ENCODE results near the gene CYP2D6. TPM values are rescaled to one million over a fixed set of nuclear protein-coding genes. Genes with fewer than 3 reads are reported as not detected.

CYP2D6 gene
- 0.15 and 0.17 TPM in 2 replicates for total RNA-seq

DNA sequence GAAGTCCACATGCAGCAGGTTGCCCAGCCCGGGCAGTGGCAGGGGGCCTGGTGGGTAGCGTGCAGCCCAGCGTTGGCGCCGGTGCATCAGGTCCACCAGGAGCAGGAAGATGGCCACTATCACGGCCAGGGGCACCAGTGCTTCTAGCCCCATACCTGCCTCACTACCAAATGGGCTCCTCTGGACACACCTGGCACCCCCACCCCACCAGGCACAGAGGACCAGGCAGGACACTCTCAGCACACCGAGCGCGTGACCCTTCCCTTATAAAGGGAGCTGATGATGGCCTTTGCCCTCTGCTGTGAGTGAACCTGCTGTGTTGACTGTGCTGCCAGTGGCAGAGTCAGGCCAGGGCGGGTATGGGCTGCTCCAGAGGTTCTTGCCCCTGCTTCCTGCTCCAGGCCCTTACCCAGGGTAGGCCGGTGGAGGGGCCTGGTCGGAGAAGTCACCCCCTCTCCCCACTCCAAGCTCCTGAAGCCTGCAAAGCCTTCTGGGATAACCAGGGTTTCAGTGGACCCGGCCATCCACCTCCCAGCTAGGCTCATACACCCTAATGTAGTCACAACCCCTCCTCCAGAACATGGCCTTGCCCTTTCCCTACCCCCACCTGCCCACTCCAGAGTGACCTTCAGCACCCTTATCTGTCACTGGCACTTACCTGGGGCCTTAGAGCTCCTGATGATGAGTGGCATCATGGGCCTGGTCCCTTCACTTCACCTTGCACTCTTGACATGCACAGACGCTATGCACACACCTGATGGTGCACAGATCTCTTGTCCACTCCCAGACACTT, at the start of gene CYP2D6:
Gene CYP2D6, minus strand, starts transcription at position 172 of the 793 bp plus-strand sequence. Its CDS starts 19 bp downstream, at position 153.

DNA sequence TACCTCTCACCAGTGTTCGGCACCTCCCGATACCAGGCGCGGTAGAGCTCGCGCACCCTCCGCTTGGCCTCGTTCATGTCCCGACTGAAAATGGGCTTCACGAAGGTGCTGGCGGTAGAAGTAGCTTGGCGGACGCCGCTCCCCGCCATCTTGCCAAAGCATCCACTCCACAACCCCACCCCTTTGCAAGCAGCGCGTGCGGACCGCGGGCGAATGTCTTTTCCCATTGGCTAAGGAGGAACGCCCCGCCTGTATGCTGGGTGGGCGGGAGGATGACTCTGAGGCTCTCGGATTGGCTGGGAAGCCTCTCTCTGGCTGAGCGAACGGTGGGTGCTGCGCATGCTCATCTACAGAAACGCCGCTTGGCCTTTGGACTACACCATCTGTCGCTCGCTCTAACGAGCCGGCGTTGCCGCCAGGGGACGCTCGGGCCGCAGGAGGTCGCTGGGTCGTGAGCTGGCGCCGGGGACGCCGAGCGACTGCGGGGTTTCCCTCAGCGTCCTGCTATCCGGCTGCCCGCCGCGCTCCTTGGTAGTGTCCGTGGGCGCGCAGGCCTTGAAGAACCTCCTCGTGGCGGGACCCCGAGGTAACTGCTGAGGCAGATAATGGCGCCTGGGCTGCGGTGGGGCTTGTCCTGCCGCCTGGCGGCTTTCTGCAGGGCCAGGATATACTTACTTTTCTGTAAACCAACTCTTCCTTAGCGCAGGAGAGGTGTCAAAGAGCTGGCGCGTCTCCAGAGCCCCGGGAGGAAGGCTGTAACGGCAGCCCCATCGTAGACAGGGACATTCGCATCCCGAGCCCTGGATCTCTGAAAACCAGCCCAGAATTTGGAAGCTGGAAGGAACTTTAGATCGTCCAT, 39.8 kb downstream of the CYP2D6 start, which contains the start of gene NDUFA6:
Gene NDUFA6, minus strand, starts transcription at position 177 of the 859 bp plus-strand sequence. Its CDS starts 28 bp downstream, at position 149.

GRCh38 chr22:42079319-42080251, 51.0 kb downstream of the CYP2D6 start, which contains the start of gene SMDT1:
Gene SMDT1, plus strand, starts transcription at chr22:42079700. Its CDS starts 69 bp downstream, at chr22:42079769.

Other genes starting within 250 kb of the CYP2D6 start
- not detected in 2 replicates for gene SHISA8, start 215.7 kb downstream of the CYP2D6 start, total RNA-seq
- gene TNFRSF13C, start 204.0 kb downstream of the CYP2D6 start, total RNA-seq, result under 0.01 and 0.15 TPM in 2 replicates
- gene CENPM, start 183.7 kb downstream of the CYP2D6 start, total RNA-seq, result 42.2 and 49.5 TPM in 2 replicates
- under 0.01 and 0.15 TPM in 2 replicates for gene SEPTIN3, start 161.4 kb downstream of the CYP2D6 start, total RNA-seq
- gene WBP2NL, start 132.0 kb downstream of the CYP2D6 start, total RNA-seq, result not detected in 2 replicates
- 39.2 and 40.7 TPM in 2 replicates for gene NAGA, start 60.0 kb downstream of the CYP2D6 start, total RNA-seq
- gene PHETA2, start 56.6 kb downstream of the CYP2D6 start, total RNA-seq, result 16.8 TPM in 2 replicates
- 2.7 and 4.2 TPM in 2 replicates for gene SMDT1, start 51.1 kb downstream of the CYP2D6 start, total RNA-seq
- 92.3 and 94.0 TPM in 2 replicates for gene NDUFA6, start 40.0 kb downstream of the CYP2D6 start, total RNA-seq
- 22.4 and 23.2 TPM in 2 replicates for gene TCF20, start 139.8 kb upstream of the CYP2D6 start, total RNA-seq